HEK293T (cell line): Measurements from ENCODE around the gene KCNH6.

Experiments used
- CTCF ChIA-PET: fragments of 350-600 bp; formaldehyde crosslinking; extraction: SDS; loops from one replicate; lab custom pipeline; 2021; ENCODE audit warnings: antibody characterized with exemption, inconsistent platforms; lab: Yijun Ruan, JAX
- POLR2A ChIA-PET: fragments of 350-600 bp; formaldehyde crosslinking; extraction: SDS; loops from one replicate; lab custom pipeline; 2020; ENCODE audit warnings: antibody characterized with exemption, inconsistent platforms; lab: Yijun Ruan, JAX
- DNase-seq: peaks from one replicate; pipeline ENCODE4 v3.0.0; 2012; ENCODE audit warnings: mixed read lengths; ENCODE audit errors: extremely low spot score
- ARNT ChIP-seq: fragments of 450-650 bp; IDR thresholded peaks from 2 replicates; pipeline ENCODE4 v1.6.1; 2017; ENCODE audit warnings: mild to moderate bottlenecking
- BHLHE40 ChIP-seq: fragments of 450-650 bp; IDR thresholded peaks from 2 replicates; pipeline ENCODE4 v1.6.1; 2016; ENCODE audit warnings: mild to moderate bottlenecking, moderate library complexity, borderline replicate concordance
- CTBP1 ChIP-seq: fragments of 450-650 bp; IDR thresholded peaks from 2 replicates; pipeline ENCODE4 v1.6.1; 2016; ENCODE audit warnings: borderline replicate concordance
- ELF4 ChIP-seq: fragments of 450-650 bp; IDR thresholded peaks from 2 replicates; pipeline ENCODE4 v1.6.1; 2017; ENCODE audit warnings: antibody characterized with exemption
- FOXA1 ChIP-seq: fragments of 450-650 bp; IDR thresholded peaks from 2 replicates; pipeline ENCODE4 v1.6.1; 2016; ENCODE audit warnings: mild to moderate bottlenecking
- FOXK2 ChIP-seq: fragments of 450-650 bp; IDR thresholded peaks from 2 replicates; pipeline ENCODE4 v1.6.1; 2016; ENCODE audit warnings: mild to moderate bottlenecking
- FOXM1 ChIP-seq: fragments of 450-650 bp; IDR thresholded peaks from 2 replicates; pipeline ENCODE4 v1.6.1; 2017; ENCODE audit warnings: mild to moderate bottlenecking, borderline replicate concordance
- HDGF ChIP-seq: fragments of 450-650 bp; IDR thresholded peaks from 2 replicates; pipeline ENCODE4 v1.6.1; 2017; ENCODE audit warnings: antibody characterized with exemption, borderline replicate concordance
- L3MBTL2 ChIP-seq: fragments of 450-650 bp; conservative IDR thresholded peaks from 2 replicates; pipeline ENCODE4 v1.6.1; 2016; ENCODE audit warnings: mild to moderate bottlenecking
- LEF1 ChIP-seq: fragments of 450-650 bp; IDR thresholded peaks from 2 replicates; pipeline ENCODE4 v1.6.1; 2017; ENCODE audit warnings: mild to moderate bottlenecking, borderline replicate concordance
- NFRKB ChIP-seq: fragments of 450-650 bp; IDR thresholded peaks from 2 replicates; pipeline ENCODE4 v1.6.1; 2016; ENCODE audit warnings: mild to moderate bottlenecking, moderate library complexity
- SP1 ChIP-seq: fragments of 450-650 bp; IDR thresholded peaks from 2 replicates; pipeline ENCODE4 v1.6.1; 2017
- SUZ12 ChIP-seq: fragments of 450-650 bp; IDR thresholded peaks from 2 replicates; pipeline ENCODE4 v1.6.1; 2016; ENCODE audit warnings: mild to moderate bottlenecking
- TARDBP ChIP-seq: fragments of 450-650 bp; IDR thresholded peaks from 2 replicates; pipeline ENCODE4 v1.6.1; 2016
- ZNF384 ChIP-seq: fragments of 450-650 bp; IDR thresholded peaks from 2 replicates; pipeline ENCODE4 v1.6.1; 2016
- TF ChIP-seq, protein P1 (sequence below): fragments of 450-650 bp; IDR thresholded peaks from 2 replicates; pipeline ENCODE4 v1.6.1; 2016

KCNH6 gene

DNA sequence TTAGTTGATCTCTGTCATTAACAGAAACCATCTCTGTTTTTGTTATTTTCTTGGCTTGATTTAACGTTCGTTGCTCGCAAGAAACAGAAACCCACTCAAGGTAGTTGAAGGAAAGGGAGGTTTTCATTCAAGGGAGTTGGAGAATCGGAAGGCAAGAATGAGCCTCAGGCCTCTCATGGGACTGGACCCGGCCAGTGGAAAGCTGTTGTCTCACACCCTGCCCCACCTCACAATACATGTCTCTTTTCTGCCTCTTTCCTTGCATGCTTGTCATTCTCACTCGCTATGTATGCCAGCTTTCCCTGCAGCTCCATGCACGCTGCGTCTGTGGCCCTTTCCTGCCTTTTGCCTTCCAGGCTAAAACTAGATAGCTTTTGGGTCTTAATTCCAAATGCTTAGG lies 45.4 kb downstream of the KCNH6 start:
- no peak for DNase-seq
- CTCF ChIA-PET, result interaction anchor here (0.5 to 1.8 kb wide), 3 partner anchors 10 to 1260 kb away, joined by 3 to 6 read pairs (median 3); no protein-coding TSS in a partner anchor
- TF ChIP-seq HDGF (no peak), CTBP1 (no peak), FOXM1 (no peak), FOXK2 (no peak), NFRKB (no peak), TARDBP (no peak), ARNT (no peak), BHLHE40 (no peak), L3MBTL2 (no peak), SP1 (no peak)
- POLR2A ChIA-PET, result interaction anchor here (2.3 kb wide), 1 partner anchor 19 kb away, joined by 8 read pairs; the partner anchor contains the start of gene DCAF7

DNA sequence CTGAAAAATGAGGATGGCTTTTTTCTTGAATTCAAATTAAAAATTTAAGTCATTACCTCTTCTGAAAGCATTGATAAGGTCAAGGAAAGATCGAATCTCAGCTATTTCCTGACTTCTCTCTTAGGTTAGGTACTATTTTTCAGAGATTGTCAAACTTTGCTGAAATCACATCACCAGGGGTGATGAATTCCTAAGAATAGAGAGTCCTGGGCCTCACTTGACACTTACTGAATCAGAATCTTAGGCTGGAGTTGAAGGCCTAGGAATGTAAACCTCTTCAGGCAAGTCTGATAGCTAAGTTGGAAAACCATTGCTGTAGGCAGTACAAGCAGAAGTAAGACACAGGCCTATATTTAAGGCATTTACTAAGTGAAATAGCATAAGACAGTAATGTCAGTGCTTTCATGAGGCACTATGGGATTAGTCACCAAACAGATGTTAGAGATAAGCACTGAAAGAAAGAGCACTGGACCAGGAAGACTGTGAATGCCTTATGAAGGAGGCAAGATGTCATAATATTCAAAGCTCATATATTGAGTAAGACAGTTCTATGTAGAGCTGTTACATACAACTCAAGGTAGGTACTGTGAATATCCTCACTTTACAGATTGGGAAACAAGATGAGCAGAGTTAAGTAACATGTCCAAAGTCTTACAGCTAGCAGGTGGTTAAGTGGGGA lies 48.6 kb downstream of the KCNH6 start:
- no peak for DNase-seq

DNA sequence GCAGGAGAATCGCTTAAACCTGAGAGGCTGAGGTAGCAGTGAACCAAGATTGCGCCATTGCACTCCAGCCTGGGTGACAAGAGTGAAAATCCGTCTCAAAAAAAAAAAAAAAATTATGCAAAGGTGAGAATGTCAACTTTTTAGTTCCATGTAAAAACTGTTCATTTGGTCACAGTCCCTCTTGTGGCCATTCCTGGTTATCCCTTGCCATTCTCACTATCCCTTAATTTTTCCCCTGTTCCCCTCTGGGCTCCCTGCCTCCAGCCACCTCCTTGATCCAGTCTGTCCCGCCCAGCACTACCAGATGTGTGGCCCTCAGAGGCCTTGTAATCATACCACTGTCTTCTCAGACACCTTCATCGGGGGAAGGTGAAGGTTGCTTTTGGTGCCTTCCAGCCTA lies 50.5 kb downstream of the KCNH6 start:
- no peak for TF ChIP-seq FOXK2
- peak; percentile 68 for TF ChIP-seq ZNF384
- no peak for TF ChIP-seq ELF4
- TF ChIP-seq SP1, result no peak
- no peak for TF ChIP-seq HDGF
- ChIA-PET CTCF (interaction anchor here (1.2 kb wide), 1 partner anchor 39 kb away, joined by 3 read pairs; no protein-coding TSS in a partner anchor), POLR2A (no interaction called here)
- DNase-seq, result peak; percentile 53

More for the DNA sequence above, 48.6 kb downstream of the KCNH6 start:
- TF ChIP-seq L3MBTL2, result no peak
- no peak for TF ChIP-seq LEF1
- no peak for TF ChIP-seq CTBP1
- ChIA-PET CTCF (interaction anchor here (0.6 to 0.8 kb wide), 2 partner anchors 46 to 146 kb away, joined by 3 read pairs; no protein-coding TSS in a partner anchor), POLR2A (interaction anchor here (0.7 to 1.1 kb wide), 3 partner anchors 20 to 50 kb away, joined by 3 to 4 read pairs (median 3); partner anchors contain the start of genes MAP3K3 and TACO1)

DNA sequence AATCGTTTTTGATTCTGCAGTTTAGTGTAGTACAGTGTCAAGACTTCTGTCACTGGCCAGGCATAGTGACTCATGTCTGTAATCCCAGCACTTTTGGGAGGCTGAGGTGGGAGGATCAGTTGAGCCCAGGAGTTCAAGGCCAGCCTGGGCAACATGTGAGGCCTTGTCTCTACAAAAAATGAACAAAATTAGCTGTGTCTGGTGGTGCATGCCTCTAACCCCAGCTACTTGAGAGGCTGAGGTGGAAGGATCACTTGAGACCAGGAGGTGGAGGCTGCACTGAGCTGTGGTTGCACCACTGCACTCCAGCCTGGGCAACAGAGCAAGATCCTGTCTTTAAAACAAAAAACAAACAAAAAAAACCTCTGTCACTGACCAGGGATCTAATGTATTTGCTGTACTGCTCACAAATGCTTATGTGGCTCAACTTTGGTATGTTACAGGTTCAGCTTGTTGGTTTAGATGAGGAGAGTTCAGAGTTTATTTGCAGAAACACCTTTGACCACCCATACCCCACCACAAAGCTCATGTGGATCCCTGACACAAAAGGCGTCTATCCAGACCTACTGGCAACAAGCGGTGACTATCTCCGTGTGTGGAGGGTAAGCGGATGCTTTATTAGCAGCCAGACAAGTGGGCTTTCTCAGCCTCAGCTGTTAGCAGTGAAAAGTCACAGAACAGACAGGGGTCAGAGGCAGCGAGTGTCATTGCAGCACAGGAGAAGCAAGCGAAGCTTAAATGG lies 55.0 kb downstream of the KCNH6 start:
- DNase-seq, result no peak
- TF ChIP-seq FOXA1 (no peak), SP1 (no peak), ELF4 (no peak), SUZ12 (no peak), L3MBTL2 (no peak), HDGF (no peak), ZNF384 (no peak), FOXM1 (no peak), BHLHE40 (no peak), CTBP1 (no peak)
- TF ChIP-seq, protein P1, sequence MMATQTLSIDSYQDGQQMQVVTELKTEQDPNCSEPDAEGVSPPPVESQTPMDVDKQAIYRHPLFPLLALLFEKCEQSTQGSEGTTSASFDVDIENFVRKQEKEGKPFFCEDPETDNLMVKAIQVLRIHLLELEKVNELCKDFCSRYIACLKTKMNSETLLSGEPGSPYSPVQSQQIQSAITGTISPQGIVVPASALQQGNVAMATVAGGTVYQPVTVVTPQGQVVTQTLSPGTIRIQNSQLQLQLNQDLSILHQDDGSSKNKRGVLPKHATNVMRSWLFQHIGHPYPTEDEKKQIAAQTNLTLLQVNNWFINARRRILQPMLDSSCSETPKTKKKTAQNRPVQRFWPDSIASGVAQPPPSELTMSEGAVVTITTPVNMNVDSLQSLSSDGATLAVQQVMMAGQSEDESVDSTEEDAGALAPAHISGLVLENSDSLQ, result no peak
- CTCF ChIA-PET, result interaction anchor here (0.7 kb wide), 2 partner anchors 10 to 25 kb away, joined by 3 read pairs; no protein-coding TSS in a partner anchor
- POLR2A ChIA-PET, result interaction anchor here (0.7 kb wide), 1 partner anchor 1604 kb away, joined by 3 read pairs; no protein-coding TSS in a partner anchor

DNA sequence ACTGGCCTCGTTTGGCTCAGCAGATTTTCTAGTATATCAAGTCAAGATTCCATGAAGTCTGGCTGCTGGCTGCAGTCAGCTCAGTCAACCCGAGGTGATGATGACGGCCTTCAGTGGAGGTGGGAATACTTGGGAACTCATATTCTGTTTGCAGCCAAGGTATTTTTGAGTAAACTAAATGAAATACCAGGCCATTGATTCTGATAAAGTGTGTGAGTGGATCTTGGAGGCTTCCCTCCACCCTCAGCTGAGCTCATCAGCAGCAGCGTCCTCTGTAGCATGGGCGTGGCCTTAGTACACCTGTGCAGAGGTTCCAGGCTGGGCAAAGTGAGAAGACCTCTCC lies 55.6 kb downstream of the KCNH6 start:
- no peak for TF ChIP-seq FOXA1
- TF ChIP-seq CTBP1, result no peak
- TF ChIP-seq HDGF, result no peak
- TF ChIP-seq ARNT, result no peak
- TF ChIP-seq, protein P1, result no peak
- TF ChIP-seq L3MBTL2, result no peak
- TF ChIP-seq ZNF384, result no peak
- no peak for TF ChIP-seq FOXK2
- TF ChIP-seq BHLHE40, result no peak
- no peak for TF ChIP-seq FOXM1
- TF ChIP-seq LEF1, result no peak
- TF ChIP-seq TARDBP, result no peak
- TF ChIP-seq SP1, result no peak
- TF ChIP-seq SUZ12, result no peak
- no peak for TF ChIP-seq ELF4
- no peak for TF ChIP-seq NFRKB
- DNase-seq, result no peak
- ChIA-PET CTCF (interaction anchor here (0.7 kb wide), 1 partner anchor 10 kb away, joined by 3 read pairs; no protein-coding TSS in a partner anchor), POLR2A (interaction anchor here (0.7 kb wide), 1 partner anchor 1605 kb away, joined by 3 read pairs; no protein-coding TSS in a partner anchor)

DNA sequence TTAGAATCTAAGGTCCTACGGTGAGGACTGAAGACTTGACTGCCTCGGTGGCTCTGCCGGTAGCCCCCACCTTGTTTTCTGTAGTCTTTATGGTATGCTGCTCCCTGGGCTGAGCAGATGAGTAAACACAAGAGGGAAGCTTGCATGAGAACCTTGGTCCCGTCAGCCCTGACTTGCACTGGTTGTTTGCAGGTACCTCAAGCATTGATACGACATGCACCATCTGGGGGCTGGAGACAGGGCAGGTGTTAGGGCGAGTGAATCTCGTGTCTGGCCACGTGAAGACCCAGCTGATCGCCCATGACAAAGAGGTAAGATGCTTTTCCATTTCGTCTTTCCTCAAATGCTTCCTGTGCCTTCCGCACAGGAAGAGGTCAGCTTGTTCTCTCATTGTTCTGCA lies 56.5 kb downstream of the KCNH6 start:
- TF ChIP-seq HDGF, result no peak
- TF ChIP-seq FOXK2, result no peak
- TF ChIP-seq ARNT, result no peak
- TF ChIP-seq SUZ12, result no peak
- TF ChIP-seq LEF1, result no peak
- no peak for TF ChIP-seq FOXM1
- no peak for TF ChIP-seq TARDBP
- TF ChIP-seq, protein P1, result no peak
- no peak for TF ChIP-seq CTBP1
- TF ChIP-seq L3MBTL2, result no peak
- no peak for TF ChIP-seq ELF4
- TF ChIP-seq ZNF384, result no peak
- TF ChIP-seq FOXA1, result no peak
- TF ChIP-seq BHLHE40, result no peak
- no peak for TF ChIP-seq NFRKB
- POLR2A ChIA-PET, result no interaction called here
- CTCF ChIA-PET, result no interaction called here
- DNase-seq, result no peak
